Measurements from ENCODE around the gene TTC3.

DNA sequence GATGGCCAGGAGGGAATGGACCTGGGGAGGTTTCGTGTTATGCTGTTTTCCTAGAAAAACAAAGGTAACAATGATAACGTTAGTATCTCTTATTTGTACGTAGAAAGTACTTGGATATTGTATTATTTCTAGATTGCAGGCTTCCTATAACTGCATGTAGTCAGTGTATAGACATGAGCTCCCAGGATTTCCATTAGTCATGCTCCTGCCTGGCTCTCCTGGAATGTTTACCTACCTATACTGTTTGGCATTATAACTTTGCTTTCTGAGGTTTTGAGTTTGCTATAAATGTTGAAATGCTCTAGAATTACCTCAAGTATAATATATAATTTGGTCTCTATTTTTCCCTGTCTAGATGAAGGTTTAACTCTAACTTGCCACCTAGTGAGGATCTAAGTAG is 66.1 kb downstream of the TTC3 start:
- TF ChIP-seq, protein P1, sequence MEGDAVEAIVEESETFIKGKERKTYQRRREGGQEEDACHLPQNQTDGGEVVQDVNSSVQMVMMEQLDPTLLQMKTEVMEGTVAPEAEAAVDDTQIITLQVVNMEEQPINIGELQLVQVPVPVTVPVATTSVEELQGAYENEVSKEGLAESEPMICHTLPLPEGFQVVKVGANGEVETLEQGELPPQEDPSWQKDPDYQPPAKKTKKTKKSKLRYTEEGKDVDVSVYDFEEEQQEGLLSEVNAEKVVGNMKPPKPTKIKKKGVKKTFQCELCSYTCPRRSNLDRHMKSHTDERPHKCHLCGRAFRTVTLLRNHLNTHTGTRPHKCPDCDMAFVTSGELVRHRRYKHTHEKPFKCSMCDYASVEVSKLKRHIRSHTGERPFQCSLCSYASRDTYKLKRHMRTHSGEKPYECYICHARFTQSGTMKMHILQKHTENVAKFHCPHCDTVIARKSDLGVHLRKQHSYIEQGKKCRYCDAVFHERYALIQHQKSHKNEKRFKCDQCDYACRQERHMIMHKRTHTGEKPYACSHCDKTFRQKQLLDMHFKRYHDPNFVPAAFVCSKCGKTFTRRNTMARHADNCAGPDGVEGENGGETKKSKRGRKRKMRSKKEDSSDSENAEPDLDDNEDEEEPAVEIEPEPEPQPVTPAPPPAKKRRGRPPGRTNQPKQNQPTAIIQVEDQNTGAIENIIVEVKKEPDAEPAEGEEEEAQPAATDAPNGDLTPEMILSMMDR (IDR thresholded peaks at IDR 0.05; ENCODE audit: insufficient read depth, low read depth, low read length): no peak
- TF ChIP-seq EZH2 (IDR thresholded peaks at IDR 0.05; ENCODE audit: insufficient read depth, low read length): no peak
